Natural killer cell (primary cell): ENCODE measurements around the gene PRKG1. TPM values are rescaled to one million over a fixed set of nuclear protein-coding genes. Genes with fewer than 3 reads are reported as not detected.

ENCODE experiments used
- ATAC-seq, 3 donors: fragments of 150-1000 bp in 2 of 3; fragments of 200-7000 bp in 1 of 3; cut with Tn5 transposase; 1 replicate in 1 of 3; 2 replicates in 2 of 3; pipeline ENCODE4 v1.10.0; 2021; ENCODE audit warnings: mild to moderate bottlenecking in 2 of 3, moderate library complexity in 2 of 3
- DNase-seq, 2 donors: peaks; one replicate each; pipeline versions ENCODE4 v3.0.0 to v3.0.0-alpha.2; 2013 to 2021; ENCODE audit warnings: mixed read lengths in 1 of 2
- H3K27ac ChIP-seq: one replicate; pipeline ENCODE4 v1.5.1; 2013; ENCODE audit warnings: mild to moderate bottlenecking, low read length
- H3K27me3 ChIP-seq: one replicate; pipeline ENCODE4 v1.6.1; 2013; ENCODE audit warnings: low read length; ENCODE audit not compliant: control insufficient read depth, insufficient read depth
- H3K36me3 ChIP-seq: one replicate; pipeline ENCODE4 v1.6.1; 2013; ENCODE audit warnings: low read length; ENCODE audit not compliant: control insufficient read depth, insufficient read depth
- H3K4me1 ChIP-seq: one replicate; pipeline ENCODE4 v1.6.1; 2013; ENCODE audit warnings: low read length; ENCODE audit not compliant: control insufficient read depth, insufficient read depth
- H3K4me3 ChIP-seq: one replicate; pipeline ENCODE4 v1.5.1; 2013; ENCODE audit warnings: low read length
- H3K9me3 ChIP-seq: one replicate; pipeline ENCODE4 v1.6.1; 2013; ENCODE audit warnings: low read length; ENCODE audit not compliant: control insufficient read depth, insufficient read depth
- H3K27ac Mint-ChIP-seq, 2 donors: one replicate each; pipeline ENCODE4 v1.8.0; 2022; ENCODE audit warnings: mild to moderate bottlenecking in 2 of 2, mixed read lengths in 2 of 2, moderate library complexity in 1 of 2
- H3K27me3 Mint-ChIP-seq, 2 donors: one replicate each; pipeline ENCODE4 v1.8.0; 2022; ENCODE audit warnings: low read depth in 2 of 2, mixed read lengths in 2 of 2
- H3K36me3 Mint-ChIP-seq: one replicate; pipeline ENCODE4 v1.8.0; 2022; ENCODE audit warnings: mixed read lengths
- H3K4me1 Mint-ChIP-seq, 2 donors: one replicate each; pipeline ENCODE4 v1.8.0; 2022; ENCODE audit warnings: mixed read lengths in 2 of 2
- H3K4me3 Mint-ChIP-seq: one replicate; pipeline ENCODE4 v1.8.0; 2022; ENCODE audit warnings: mild to moderate bottlenecking, moderate library complexity, mixed read lengths
- H3K9me3 Mint-ChIP-seq, 2 donors: one replicate each; pipeline ENCODE4 v1.8.0; 2022; ENCODE audit warnings: mixed read lengths in 2 of 2
- CTCF ChIP-seq: fragments of 200-600 bp; IDR thresholded peaks from one replicate; pipeline ENCODE4 v1.8.0; 2022; ENCODE audit warnings: antibody characterized with exemption
- WGBS: methylation state at CpG from one replicate; pipeline ENCODE4 v1.1.7; 2013; ENCODE audit warnings: missing lambda C conversion rate; ENCODE audit not compliant: insufficient coverage; 5-methylcytosine and 5-hydroxymethylcytosine counted together
- intact Hi-C: fragments of 100-400 bp; cut with micrococcal nuclease; formaldehyde crosslinking; loops from one replicate; pipeline ENCODE4 v1.14.2; 2022
- total RNA-seq, 4 donors: library from RNA; stranded (reverse); fragments of 120-200 nt in 1 of 4; gene quantifications; one replicate each; pipeline versions ENCODE4 v1.2.3 to v1.2.4, GENCODE V29; 2013 to 2022

Gene PRKG1
- total RNA-seq, 3 donors from 2014 or later (not counting 1 experiment from before 2014, with no cell fraction given) = 0.23 to 0.41 (median 0.35) TPM

GRCh38 chr10:51046654-51047053 is 27.6 kb upstream of the PRKG1 start:
- TF ChIP-seq CTCF = no peak
- H3K27ac Mint-ChIP-seq = no peak overlapping the region
- intact Hi-C loops = no loop called here
- Histone ChIP-seq H3K27me3 (no peaks in the 10 kb centered on the region), H3K9me3 (no peaks in the 10 kb centered on the region), H3K36me3 (no peaks in the 10 kb centered on the region), H3K4me1 (no peaks in the 10 kb centered on the region), H3K27ac (no peak overlapping the region), H3K4me3 (no peak overlapping the region)
- DNase-seq (no peak), ATAC-seq (no peak)
- no peak overlapping the region for H3K4me3 Mint-ChIP-seq
- WGBS = 91% methylated on average over 6 of the region's 6 CpGs
- peaks cover 0 to 6% of the 10 kb centered on the region in 2 donors for H3K27me3 Mint-ChIP-seq
- H3K9me3 Mint-ChIP-seq = no peaks in the 10 kb centered on the region
- H3K4me1 Mint-ChIP-seq = no peaks in the 10 kb centered on the region
- no peaks in the 10 kb centered on the region for H3K36me3 Mint-ChIP-seq

- DNase-seq = no peak
- Mint-ChIP-seq H3K36me3 (no peaks in the 10 kb centered on the region), H3K27ac (no peak overlapping the region), H3K4me3 (no peak overlapping the region), H3K27me3 (peaks cover 0 to 3% of the 10 kb centered on the region in 2 donors), H3K4me1 (no peaks in the 10 kb centered on the region), H3K9me3 (no peaks in the 10 kb centered on the region)
- H3K27me3 ChIP-seq = no peaks in the 10 kb centered on the region
- TF ChIP-seq CTCF = no peak
- H3K4me1 ChIP-seq = no peaks in the 10 kb centered on the region
- no peaks in the 10 kb centered on the region for H3K36me3 ChIP-seq
- no peak overlapping the region for H3K4me3 ChIP-seq
- H3K27ac ChIP-seq = no peak overlapping the region
- intact Hi-C loops = no loop called here
- 89% methylated on average over 2 of the region's 2 CpGs for WGBS
- H3K9me3 ChIP-seq = no peaks in the 10 kb centered on the region
- ATAC-seq = no peak
Measured at GRCh38 chr10:51047857-51048256, 26.4 kb upstream of the PRKG1 start.

GRCh38 chr10:51048792-51049191 is 25.5 kb upstream of the PRKG1 start:
- H3K27me3 ChIP-seq = no peaks in the 10 kb centered on the region
- DNase-seq = no peak
- no peak overlapping the region for H3K4me3 ChIP-seq
- no peak for ATAC-seq
- H3K27me3 Mint-ChIP-seq = peaks cover 0 to 3% of the 10 kb centered on the region in 2 donors
- no peaks in the 10 kb centered on the region for H3K9me3 ChIP-seq
- intact Hi-C loops = no loop called here
- no peak overlapping the region for H3K27ac Mint-ChIP-seq
- no peak overlapping the region for H3K27ac ChIP-seq
- H3K9me3 Mint-ChIP-seq = no peaks in the 10 kb centered on the region
- TF ChIP-seq CTCF = no peak
- H3K4me3 Mint-ChIP-seq = no peak overlapping the region
- no peaks in the 10 kb centered on the region for H3K4me1 Mint-ChIP-seq
- 79% methylated on average over 7 of the region's 7 CpGs for WGBS
- H3K4me1 ChIP-seq = no peaks in the 10 kb centered on the region
- no peaks in the 10 kb centered on the region for H3K36me3 ChIP-seq
- H3K36me3 Mint-ChIP-seq = no peaks in the 10 kb centered on the region

GRCh38 chr10:51052163-51052562 is 22.1 kb upstream of the PRKG1 start:
- H3K27ac ChIP-seq = no peak overlapping the region
- no peaks in the 10 kb centered on the region for H3K9me3 ChIP-seq
- DNase-seq = no peak
- no peak overlapping the region for H3K4me3 ChIP-seq
- Mint-ChIP-seq H3K36me3 (no peaks in the 10 kb centered on the region), H3K4me1 (no peaks in the 10 kb centered on the region), H3K27me3 (peaks cover 0 to 6% of the 10 kb centered on the region in 2 donors), H3K9me3 (no peaks in the 10 kb centered on the region), H3K27ac (no peak overlapping the region), H3K4me3 (no peak overlapping the region)
- no peaks in the 10 kb centered on the region for H3K27me3 ChIP-seq
- no peak for ATAC-seq
- no peaks in the 10 kb centered on the region for H3K36me3 ChIP-seq
- intact Hi-C loops = no loop called here
- no peaks in the 10 kb centered on the region for H3K4me1 ChIP-seq
- no peak for TF ChIP-seq CTCF
